Measurements from ENCODE around the gene PIBF1.

DNA sequence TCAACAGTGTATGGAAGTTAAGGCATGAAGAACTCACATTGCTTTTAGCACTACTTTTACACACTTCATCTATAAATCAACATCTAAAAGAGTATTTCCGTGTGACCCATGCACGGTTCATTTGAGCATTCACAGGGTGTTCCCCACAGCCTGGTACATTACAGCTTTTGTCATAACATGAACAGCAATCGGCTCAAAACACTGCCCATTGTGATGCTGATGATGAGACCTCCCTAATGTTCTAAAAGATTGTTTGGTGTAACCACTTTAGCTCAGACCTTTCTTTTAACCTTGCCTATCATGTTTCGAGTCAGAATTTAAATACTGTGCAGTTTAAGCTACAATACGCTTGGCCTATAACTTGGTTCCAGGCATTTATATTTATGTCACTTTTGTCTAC is 272.8 kb downstream of the PIBF1 start:
- TF ChIP-seq CTCF (IDR thresholded peaks at IDR 0.05) (no peak), POLR2A (IDR thresholded peaks at IDR 0.05) (no peak)
